WTC11 (cell line): ENCODE measurements around the gene GDPGP1.

Experiments used
- HMGXB4 ChIP-seq: sonication (generic); formaldehyde crosslinking; IDR thresholded peaks from 2 replicates; pipeline ENCODE4 v1.8.1; 2023; ENCODE audit warnings: mild to moderate bottlenecking, moderate library complexity, missing genetic modification reagents
- JUN ChIP-seq: sonication (generic); formaldehyde crosslinking; IDR thresholded peaks from 2 replicates; pipeline ENCODE4 v1.8.0; 2023; ENCODE audit warnings: mild to moderate bottlenecking, missing genetic modification reagents
- ZNF232 ChIP-seq: sonication (generic); formaldehyde crosslinking; IDR thresholded peaks from 2 replicates; pipeline ENCODE4 v1.8.0; 2022; ENCODE audit warnings: mild to moderate bottlenecking, missing genetic modification reagents
- TF ChIP-seq, protein P1 (sequence below): fragments of 200-600 bp; IDR thresholded peaks from 2 replicates; pipeline ENCODE4 v1.8.0; 2022; ENCODE audit warnings: antibody characterized with exemption
- TF ChIP-seq, protein P2 (sequence below): sonication (generic); formaldehyde crosslinking; IDR thresholded peaks from 2 replicates; pipeline ENCODE4 v1.8.0; 2023; ENCODE audit warnings: missing genetic modification reagents

DNA sequence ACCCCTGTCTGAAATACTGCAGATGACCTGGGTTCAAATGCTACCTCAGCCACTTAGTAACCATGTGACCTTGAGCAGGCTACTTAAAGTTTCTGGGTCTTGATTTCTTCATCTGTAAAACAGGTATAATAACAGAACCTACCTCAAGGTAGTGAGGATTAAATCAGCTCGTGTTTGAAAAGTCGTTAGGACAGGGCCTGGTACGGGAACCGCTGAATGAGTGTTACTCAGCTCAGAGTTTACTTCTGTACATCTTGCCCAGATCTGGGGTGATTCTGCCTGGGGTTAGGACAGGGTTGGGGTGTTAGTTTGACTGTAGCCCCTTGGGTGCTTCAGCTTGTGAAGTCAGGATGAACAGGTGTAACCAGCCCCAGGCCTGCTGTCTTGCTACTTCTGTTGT, 31.1 kb upstream of the GDPGP1 start:
- TF ChIP-seq, protein P1, sequence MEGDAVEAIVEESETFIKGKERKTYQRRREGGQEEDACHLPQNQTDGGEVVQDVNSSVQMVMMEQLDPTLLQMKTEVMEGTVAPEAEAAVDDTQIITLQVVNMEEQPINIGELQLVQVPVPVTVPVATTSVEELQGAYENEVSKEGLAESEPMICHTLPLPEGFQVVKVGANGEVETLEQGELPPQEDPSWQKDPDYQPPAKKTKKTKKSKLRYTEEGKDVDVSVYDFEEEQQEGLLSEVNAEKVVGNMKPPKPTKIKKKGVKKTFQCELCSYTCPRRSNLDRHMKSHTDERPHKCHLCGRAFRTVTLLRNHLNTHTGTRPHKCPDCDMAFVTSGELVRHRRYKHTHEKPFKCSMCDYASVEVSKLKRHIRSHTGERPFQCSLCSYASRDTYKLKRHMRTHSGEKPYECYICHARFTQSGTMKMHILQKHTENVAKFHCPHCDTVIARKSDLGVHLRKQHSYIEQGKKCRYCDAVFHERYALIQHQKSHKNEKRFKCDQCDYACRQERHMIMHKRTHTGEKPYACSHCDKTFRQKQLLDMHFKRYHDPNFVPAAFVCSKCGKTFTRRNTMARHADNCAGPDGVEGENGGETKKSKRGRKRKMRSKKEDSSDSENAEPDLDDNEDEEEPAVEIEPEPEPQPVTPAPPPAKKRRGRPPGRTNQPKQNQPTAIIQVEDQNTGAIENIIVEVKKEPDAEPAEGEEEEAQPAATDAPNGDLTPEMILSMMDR, result no peak
- TF ChIP-seq, protein P2, sequence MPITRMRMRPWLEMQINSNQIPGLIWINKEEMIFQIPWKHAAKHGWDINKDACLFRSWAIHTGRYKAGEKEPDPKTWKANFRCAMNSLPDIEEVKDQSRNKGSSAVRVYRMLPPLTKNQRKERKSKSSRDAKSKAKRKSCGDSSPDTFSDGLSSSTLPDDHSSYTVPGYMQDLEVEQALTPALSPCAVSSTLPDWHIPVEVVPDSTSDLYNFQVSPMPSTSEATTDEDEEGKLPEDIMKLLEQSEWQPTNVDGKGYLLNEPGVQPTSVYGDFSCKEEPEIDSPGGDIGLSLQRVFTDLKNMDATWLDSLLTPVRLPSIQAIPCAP (CRISPR knock-in tag), result no peak
- TF ChIP-seq JUN, result no peak
- TF ChIP-seq ZNF232 (CRISPR knock-in tag), result no peak
- TF ChIP-seq HMGXB4 (CRISPR knock-in tag), result no peak
